Sigmoid colon (tissue), 7 donors: ENCODE results near the gene MON2. TPM values are rescaled to one million over a fixed set of nuclear protein-coding genes. Genes with fewer than 3 reads are reported as not detected.

Experiments used
- DNase-seq: peaks from one replicate; pipeline ENCODE4 v3.0.0-alpha.2; 2019
- H3K27ac ChIP-seq, 4 donors: fragments of 200-600 bp; sonication (generic); one replicate each; pipeline ENCODE4 v1.5.1; 2016 to 2019; ENCODE audit warnings: mild to moderate bottlenecking in 1 of 4
- H3K27me3 ChIP-seq, 3 donors: fragments of 200-600 bp; sonication (generic); one replicate each; pipeline ENCODE4 v1.5.1; 2019; ENCODE audit warnings: mild to moderate bottlenecking in 1 of 3
- H3K36me3 ChIP-seq, 4 donors: fragments of 200-600 bp; sonication (generic); one replicate each; pipeline ENCODE4 v1.5.1; 2016 to 2019
- H3K4me1 ChIP-seq, 4 donors: fragments of 200-600 bp; sonication (generic); one replicate each; pipeline ENCODE4 v1.5.1; 2017 to 2019
- H3K4me3 ChIP-seq, 4 donors: fragments of 200-600 bp; sonication (generic); one replicate each; pipeline ENCODE4 v1.5.1; 2017 to 2019; ENCODE audit warnings: mild to moderate bottlenecking in 2 of 4, moderate library complexity in 1 of 4
- H3K9me3 ChIP-seq, 4 donors: fragments of 200-600 bp in 3 of 4; sonication (generic) in 3 of 4; one replicate each; pipeline versions ENCODE4 v1.5.1 to v1.6.1; 2013 to 2019
- EP300 ChIP-seq, 4 donors: sonication (generic); formaldehyde crosslinking; IDR thresholded peaks; one replicate each; pipeline ENCODE4 v1.6.1; 2017; ENCODE audit warnings: antibody characterized with exemption in 4 of 4
- POLR2A ChIP-seq, 2 donors: fragments of 450-650 bp; IDR thresholded peaks; one replicate each; pipeline ENCODE4 v1.6.1; 2016; ENCODE audit warnings: antibody characterized with exemption in 2 of 2, mild to moderate bottlenecking in 2 of 2, moderate library complexity in 2 of 2
- POLR2AphosphoS5 ChIP-seq, 4 donors: sonication (generic); formaldehyde crosslinking; IDR thresholded peaks; one replicate each; pipeline ENCODE4 v1.6.1; 2017; ENCODE audit warnings: antibody characterized with exemption in 4 of 4
- WGBS, 2 donors: extraction: QIAGEN DNeasy Blood & Tissue Kit; methylation state at CpG; one replicate each; pipeline ENCODE4 v1.1.7; 2013; 5-methylcytosine and 5-hydroxymethylcytosine counted together
- intact Hi-C: fragments of 100-400 bp; cut with DNase I; formaldehyde crosslinking; loops from one replicate; pipeline ENCODE4 v1.15.1; 2023
- polyA plus RNA-seq, 3 donors: library from polyadenylated mRNA; stranded (reverse); fragments of 200-250 nt; gene quantifications; one replicate each; pipeline ENCODE4 v1.2.3, GENCODE V29; 2013
- total RNA-seq, 4 donors: library from RNA; depleted of rRNA; stranded (reverse); fragments of >200 nt; gene quantifications; one replicate each; pipeline ENCODE4 v1.1.0, GENCODE V29; 2016
- TF ChIP-seq, protein P1 (sequence below), 4 experiments: fragments of 450-650 bp in 3 of 4; fragments of 200-600 bp in 1 of 4; IDR thresholded peaks; one replicate each; pipeline ENCODE4 v1.5.1; 2016 to 2019; ENCODE audit warnings: antibody characterized with exemption in 4 of 4, mild to moderate bottlenecking in 3 of 4, moderate library complexity in 2 of 4
- donor health status: healthy with polysubstance abuse.
- donor health status: Bipolar disorder and iron deficiency.
- donor health status: healthy.

Gene MON2
- total and polyA plus RNA-seq, 7 donors: 4.6 to 92.0 (median 57.1) TPM

GRCh38 chr12:62562846-62563245, 96.2 kb downstream of the MON2 start:
- no peak overlapping the region for H3K4me3 ChIP-seq
- intact Hi-C loops: no loop called here
- H3K9me3 ChIP-seq: no peaks in the 10 kb centered on the region
- WGBS, 2 donors: 95 to 99% methylated on average over 2 of the region's 2 CpGs
- no peak for TF ChIP-seq POLR2A (IDR thresholded peaks at IDR 0.05)
- no peak for TF ChIP-seq EP300 (IDR thresholded peaks at IDR 0.05)
- TF ChIP-seq, protein P1, sequence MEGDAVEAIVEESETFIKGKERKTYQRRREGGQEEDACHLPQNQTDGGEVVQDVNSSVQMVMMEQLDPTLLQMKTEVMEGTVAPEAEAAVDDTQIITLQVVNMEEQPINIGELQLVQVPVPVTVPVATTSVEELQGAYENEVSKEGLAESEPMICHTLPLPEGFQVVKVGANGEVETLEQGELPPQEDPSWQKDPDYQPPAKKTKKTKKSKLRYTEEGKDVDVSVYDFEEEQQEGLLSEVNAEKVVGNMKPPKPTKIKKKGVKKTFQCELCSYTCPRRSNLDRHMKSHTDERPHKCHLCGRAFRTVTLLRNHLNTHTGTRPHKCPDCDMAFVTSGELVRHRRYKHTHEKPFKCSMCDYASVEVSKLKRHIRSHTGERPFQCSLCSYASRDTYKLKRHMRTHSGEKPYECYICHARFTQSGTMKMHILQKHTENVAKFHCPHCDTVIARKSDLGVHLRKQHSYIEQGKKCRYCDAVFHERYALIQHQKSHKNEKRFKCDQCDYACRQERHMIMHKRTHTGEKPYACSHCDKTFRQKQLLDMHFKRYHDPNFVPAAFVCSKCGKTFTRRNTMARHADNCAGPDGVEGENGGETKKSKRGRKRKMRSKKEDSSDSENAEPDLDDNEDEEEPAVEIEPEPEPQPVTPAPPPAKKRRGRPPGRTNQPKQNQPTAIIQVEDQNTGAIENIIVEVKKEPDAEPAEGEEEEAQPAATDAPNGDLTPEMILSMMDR (IDR thresholded peaks at IDR 0.05): no peak
- no peak for TF ChIP-seq POLR2AphosphoS5 (IDR thresholded peaks at IDR 0.05)
- H3K27me3 ChIP-seq: no peaks in the 10 kb centered on the region
- no peak for DNase-seq
- peaks cover 0 to 78% (median 13%) of the 10 kb centered on the region in 4 donors for H3K36me3 ChIP-seq
- no peaks in the 10 kb centered on the region for H3K4me1 ChIP-seq
- H3K27ac ChIP-seq: no peak overlapping the region

DNA sequence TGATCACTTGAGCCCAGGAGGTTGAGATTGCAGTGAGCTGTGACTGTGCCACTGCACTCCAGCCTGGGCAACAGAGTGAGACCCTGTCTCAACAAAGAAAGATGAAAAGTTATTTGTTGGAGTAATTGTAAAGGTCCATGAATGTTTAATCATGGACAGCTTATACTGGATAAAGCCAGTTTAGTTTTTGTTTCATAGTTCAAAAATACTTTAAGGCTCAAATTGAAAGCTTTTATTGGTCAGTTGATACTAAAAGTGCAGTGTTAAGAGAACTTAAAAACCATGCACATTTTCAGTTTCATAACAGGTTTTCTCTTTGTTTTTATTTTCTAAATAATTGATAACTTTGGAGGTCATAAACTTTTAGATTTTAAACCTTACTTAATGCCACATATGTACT, 108.4 kb downstream of the MON2 start:
- H3K27ac ChIP-seq: no peak overlapping the region
- TF ChIP-seq EP300 (IDR thresholded peaks at IDR 0.05): no peak
- no peak for TF ChIP-seq POLR2A (IDR thresholded peaks at IDR 0.05)
- TF ChIP-seq, protein P1 (IDR thresholded peaks at IDR 0.05): no peak
- TF ChIP-seq POLR2AphosphoS5 (IDR thresholded peaks at IDR 0.05): no peak
- DNase-seq: no peak
- no peaks in the 10 kb centered on the region for H3K27me3 ChIP-seq
- intact Hi-C loops: no loop called here
- H3K4me1 ChIP-seq: no peaks in the 10 kb centered on the region
- H3K4me3 ChIP-seq: no peak overlapping the region
- H3K9me3 ChIP-seq: no peaks in the 10 kb centered on the region
- H3K36me3 ChIP-seq: peaks cover 0 to 47% (median 3%) of the 10 kb centered on the region in 4 donors

DNA sequence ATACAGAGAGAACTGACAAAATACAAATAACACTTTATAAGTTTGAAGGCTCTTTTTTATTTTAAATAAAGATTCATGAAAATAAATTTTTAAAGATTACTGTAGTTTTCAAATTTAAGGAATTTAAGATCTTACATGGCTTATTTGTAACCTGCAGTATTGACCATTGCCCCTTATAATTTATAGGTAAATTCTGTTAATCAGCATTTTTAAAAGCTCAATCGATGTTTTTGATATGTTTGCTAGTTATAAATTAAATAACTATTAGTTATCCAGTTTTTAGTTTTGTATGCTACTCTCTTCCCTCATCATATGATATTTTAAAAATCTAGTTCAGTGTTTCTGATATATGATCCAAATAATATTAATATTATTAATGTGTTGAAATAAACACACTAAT, 109.9 kb downstream of the MON2 start:
- no peaks in the 10 kb centered on the region for H3K27me3 ChIP-seq
- TF ChIP-seq EP300 (IDR thresholded peaks at IDR 0.05): no peak
- no peak for TF ChIP-seq POLR2AphosphoS5 (IDR thresholded peaks at IDR 0.05)
- no peak for TF ChIP-seq POLR2A (IDR thresholded peaks at IDR 0.05)
- TF ChIP-seq, protein P1 (IDR thresholded peaks at IDR 0.05): no peak
- WGBS, 2 donors: 89 to 98% methylated on average over 1 of the region's 1 CpG
- no peaks in the 10 kb centered on the region for H3K4me1 ChIP-seq
- no peak overlapping the region for H3K4me3 ChIP-seq
- H3K27ac ChIP-seq: no peak overlapping the region
- no peaks in the 10 kb centered on the region for H3K9me3 ChIP-seq
- intact Hi-C loops: no loop called here
- H3K36me3 ChIP-seq: peaks cover 0 to 39% (median 2%) of the 10 kb centered on the region in 4 donors
- DNase-seq: no peak

DNA sequence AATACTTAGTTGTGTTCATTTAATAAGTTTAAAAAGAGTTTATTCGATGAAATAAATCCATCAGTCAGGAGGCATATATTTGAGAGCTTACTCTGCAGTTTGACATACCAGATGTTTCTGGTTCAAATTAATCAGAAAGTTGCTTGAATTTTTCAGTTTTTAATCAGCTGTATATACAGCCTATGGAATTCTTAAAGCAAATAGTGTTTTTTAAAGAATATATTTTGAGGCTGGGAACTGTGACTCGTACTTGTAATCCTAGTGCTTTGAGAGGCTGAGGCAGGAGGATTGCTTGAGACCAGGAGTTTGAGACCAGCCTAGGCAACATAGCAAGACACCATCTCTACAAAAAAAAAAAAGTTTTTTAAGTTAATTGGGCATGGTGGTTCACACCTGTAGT, 112.1 kb downstream of the MON2 start:
- Histone ChIP-seq H3K27ac (no peak overlapping the region), H3K4me1 (no peaks in the 10 kb centered on the region), H3K9me3 (no peaks in the 10 kb centered on the region), H3K36me3 (peaks cover 0 to 23% (median 2%) of the 10 kb centered on the region in 4 donors), H3K4me3 (no peak overlapping the region), H3K27me3 (no peaks in the 10 kb centered on the region)
- intact Hi-C loops: no loop called here
- DNase-seq: no peak
- WGBS, 2 donors: 95 to 99% methylated on average over 2 of the region's 2 CpGs
- TF ChIP-seq POLR2A (IDR thresholded peaks at IDR 0.05) (no peak), EP300 (IDR thresholded peaks at IDR 0.05) (no peak), POLR2AphosphoS5 (IDR thresholded peaks at IDR 0.05) (no peak)
- TF ChIP-seq, protein P1 (IDR thresholded peaks at IDR 0.05): no peak
